HCT116 (cell line): ENCODE results near the gene PTPN20. TPM values are rescaled to one million over a fixed set of nuclear protein-coding genes. Genes with fewer than 3 reads are reported as not detected.
A peak's percentile ranks its signal among the peaks of the same experiment; 100 is the strongest.

Source experiments
- ATAC-seq: fragments of 200-7000 bp; cut with Tn5 transposase; 2 replicates; pipeline ENCODE4 v1.9.1; 2020; ENCODE audit warnings: mild to moderate bottlenecking, moderate library complexity
- BruUV-seq: library from RNA; stranded (reverse); fragments of 400-500 nt; replicated peaks from 2 replicates; lab custom pipeline; 2021; lab: Mats Ljungman, UMichigan
- CTCF ChIA-PET: fragments of 300-600 bp; sonication (Branson Sonifier 250); formaldehyde crosslinking; loops from one replicate; lab custom pipeline; 2021; ENCODE audit warnings: antibody characterized with exemption; lab: Charles Lee
- POLR2A ChIA-PET: fragments of 300-600, 350-600 bp; sonication (Branson Sonifier 250); formaldehyde crosslinking; loops from one replicate; lab custom pipeline; 2021; ENCODE audit warnings: antibody characterized with exemption; lab: Charles Lee
- RAD21 ChIA-PET, 2 experiments: fragments of 300-600 bp; sonication (Branson Sonifier 250); formaldehyde crosslinking; loops; one replicate each; lab custom pipeline; 2023; ENCODE audit warnings: low total read pairs in 2 of 2; ENCODE audit not compliant: uncharacterized antibody in 2 of 2, unreplicated experiment in 2 of 2, low non-redundant PET in 1 of 2; lab: Charles Lee
- DNase-seq: peaks from one replicate; pipeline ENCODE4 v3.0.0-alpha.2; 2010; ENCODE audit warnings: low read depth, low spot score
- H2AFZ ChIP-seq: fragments of 200-600 bp; shearing (Covaris generic), sonication (generic); 2 replicates; pipeline ENCODE4 v1.6.1; 2017; ENCODE audit warnings: low read depth, mixed run types, mixed read lengths, antibody characterized with exemption, low read length; ENCODE audit not compliant: poor library complexity, severe bottlenecking
- H3K27ac ChIP-seq: 2 replicates; pipeline ENCODE4 v1.5.1; 2012; ENCODE audit warnings: low read depth, low read length
- H3K27me3 ChIP-seq: fragments of 200-600 bp; sonication (generic); 2 replicates; pipeline ENCODE4 v1.6.1; 2016; ENCODE audit warnings: mixed run types, low read length, mixed read lengths; ENCODE audit not compliant: insufficient read depth
- H3K36me3 ChIP-seq, 2 experiments: fragments of 200-500 bp in 1 of 2; fragments of 200-600 bp in 1 of 2; sonication (Bioruptor generic) in 1 of 2; sonication (generic) in 1 of 2; 2 replicates each; pipeline versions ENCODE4 v1.5.1 to v1.6.1; 2014 to 2016; ENCODE audit warnings: low read length in 2 of 2, inconsistent platforms in 1 of 2, mixed read lengths in 1 of 2, mixed run types in 1 of 2; ENCODE audit not compliant: insufficient read depth in 2 of 2, control insufficient read depth in 1 of 2
- H3K4me1 ChIP-seq, 2 experiments: fragments of 200-600 bp in 1 of 2; sonication (generic) in 1 of 2; 2 replicates each; pipeline versions ENCODE4 v1.5.1 to v1.6.1; 2012 to 2017; ENCODE audit warnings: low read length in 2 of 2, inconsistent platforms in 1 of 2, mild to moderate bottlenecking in 1 of 2, mixed read lengths in 1 of 2, mixed run types in 1 of 2, moderate library complexity in 1 of 2; ENCODE audit not compliant: insufficient read depth in 2 of 2, control insufficient read depth in 1 of 2
- H3K4me2 ChIP-seq: fragments of 200-600 bp; sonication (generic); 2 replicates; pipeline ENCODE4 v1.6.1; 2017; ENCODE audit warnings: mixed run types, low read length, mixed read lengths
- H3K4me3 ChIP-seq, 2 experiments: fragments of 200-600 bp in 1 of 2; sonication (generic) in 1 of 2; replicated peaks in 1 of 2; 2 replicates each; pipeline ENCODE4 v1.5.1; 2011 to 2016; ENCODE audit warnings: low read length in 2 of 2, control low read depth in 1 of 2, low read depth in 1 of 2, mild to moderate bottlenecking in 1 of 2, mixed read lengths in 1 of 2, mixed run types in 1 of 2
- H3K79me2 ChIP-seq: fragments of 200-600 bp; sonication (generic); 2 replicates; pipeline ENCODE4 v1.6.1; 2017; ENCODE audit warnings: mild to moderate bottlenecking, mixed run types, low read length, moderate library complexity, mixed read lengths; ENCODE audit not compliant: insufficient read depth
- H3K9ac ChIP-seq: fragments of 200-600 bp; sonication (generic); 2 replicates; pipeline ENCODE4 v1.6.1; 2016; ENCODE audit warnings: low read length, mixed read lengths
- H3K9me2 ChIP-seq: fragments of 200-600 bp; sonication (generic), shearing (Covaris generic); 2 replicates; pipeline ENCODE4 v1.6.1; 2017; ENCODE audit warnings: mixed run types, mild to moderate bottlenecking, moderate library complexity; ENCODE audit not compliant: insufficient read depth
- H3K9me3 ChIP-seq, 2 experiments: fragments of 200-500 bp in 1 of 2; fragments of 200-600 bp in 1 of 2; sonication (Bioruptor generic) in 1 of 2; sonication (generic) in 1 of 2; 2 replicates each; pipeline ENCODE4 v1.6.1; 2014 to 2017; ENCODE audit warnings: low read length in 2 of 2, mixed read lengths in 2 of 2, inconsistent platforms in 1 of 2, low read depth in 1 of 2, mild to moderate bottlenecking in 1 of 2, mixed run types in 1 of 2, moderate library complexity in 1 of 2; ENCODE audit not compliant: control insufficient read depth in 1 of 2, insufficient read depth in 1 of 2
- H4K20me1 ChIP-seq: fragments of 200-600 bp; sonication (generic), shearing (Covaris generic); 2 replicates; pipeline ENCODE4 v1.6.1; 2017; ENCODE audit warnings: mixed run types, mild to moderate bottlenecking, moderate library complexity; ENCODE audit not compliant: insufficient read depth
- ATF3 ChIP-seq: IDR thresholded peaks from 2 replicates; pipeline ENCODE4 v1.6.1; 2012
- CBX3 ChIP-seq: IDR thresholded peaks from 2 replicates; pipeline ENCODE4 v1.6.1; 2012; ENCODE audit warnings: low read depth
- CEBPB ChIP-seq: IDR thresholded peaks from 2 replicates; pipeline ENCODE4 v1.6.1; 2012; ENCODE audit warnings: low read depth
- CTCF ChIP-seq, 3 experiments: fragments of 200-600 bp in 1 of 3; sonication (generic) in 1 of 3; IDR thresholded peaks in 2 of 3; conservative IDR thresholded peaks in 1 of 3; 2 replicates each; pipeline ENCODE4 v1.5.1; 2012 to 2017; ENCODE audit warnings: low read depth in 2 of 3, low read length in 2 of 3, antibody characterized with exemption in 1 of 3, borderline replicate concordance in 1 of 3, control low read depth in 1 of 3, mild to moderate bottlenecking in 1 of 3, mixed read lengths in 1 of 3, mixed run types in 1 of 3, moderate library complexity in 1 of 3; ENCODE audit not compliant: insufficient read depth in 1 of 3
- ELF1 ChIP-seq: IDR thresholded peaks from 2 replicates; pipeline ENCODE4 v1.6.1; 2012; ENCODE audit warnings: low read depth, borderline replicate concordance
- EZH2phosphoT487 ChIP-seq: fragments of 200-600 bp; IDR thresholded peaks from 2 replicates; pipeline ENCODE4 v1.6.1; 2018; ENCODE audit warnings: antibody characterized with exemption, borderline replicate concordance
- FOSL1 ChIP-seq: IDR thresholded peaks from 2 replicates; pipeline ENCODE4 v1.6.1; 2012; ENCODE audit warnings: low read depth
- POLR2A ChIP-seq: IDR thresholded peaks from 2 replicates; pipeline ENCODE4 v1.7.0; 2011; ENCODE audit warnings: borderline replicate concordance; ENCODE audit not compliant: insufficient read depth, insufficient read length; ENCODE audit errors: extremely low read depth
- POLR2AphosphoS5 ChIP-seq: IDR thresholded peaks from 2 replicates; pipeline ENCODE4 v1.6.1; 2011; ENCODE audit warnings: mild to moderate bottlenecking, low read depth, low read length, moderate library complexity
- RAD21 ChIP-seq: IDR thresholded peaks from 2 replicates; pipeline ENCODE4 v1.6.1; 2012; ENCODE audit warnings: low read depth, mild to moderate bottlenecking
- REST ChIP-seq: IDR thresholded peaks from 2 replicates; pipeline ENCODE4 v1.6.1; 2012; ENCODE audit warnings: low read depth
- SIN3A ChIP-seq: IDR thresholded peaks from 2 replicates; pipeline ENCODE4 v1.6.1; 2012; ENCODE audit warnings: low read depth
- SP1 ChIP-seq: IDR thresholded peaks from 2 replicates; pipeline ENCODE4 v1.6.1; 2012; ENCODE audit warnings: low read depth
- SRF ChIP-seq: IDR thresholded peaks from 2 replicates; pipeline ENCODE4 v1.6.1; 2012; ENCODE audit warnings: low read depth
- YY1 ChIP-seq: IDR thresholded peaks from 2 replicates; pipeline ENCODE4 v1.6.1; 2011; ENCODE audit warnings: low read length, low read depth, moderate library complexity, mild to moderate bottlenecking; ENCODE audit not compliant: insufficient replicate concordance; ENCODE audit errors: extremely low read depth
- ZFX ChIP-seq: fragments of 450-650 bp; IDR thresholded peaks from 2 replicates; pipeline ENCODE4 v1.6.1; 2017
- intact Hi-C: fragments of 100-400 bp; cut with micrococcal nuclease; formaldehyde crosslinking; loops from 2 replicates; pipeline ENCODE4 v1.10.0; 2022
- total RNA-seq: library from RNA; stranded (reverse); gene quantifications from one replicate; pipeline ENCODE4 v1.2.1, GENCODE V29; 2021; ENCODE audit not compliant: unreplicated experiment

PTPN20 gene
- total RNA-seq, 1 experiment from 2014 or later, result not detected

- ChIA-PET CTCF (interaction anchor here (0.7 to 2.6 kb wide), 6 partner anchors 12 to 1661 kb away, joined by 3 to 9 read pairs (median 4); no protein-coding TSS in a partner anchor), RAD21 (interaction anchor here in 1 of 2 experiments (0.7 kb wide), 1 partner anchor 346 kb away, joined by 3 read pairs; no protein-coding TSS in a partner anchor), POLR2A (interaction anchor here (0.7 kb wide), 1 partner anchor 49 kb away, joined by 3 read pairs; no protein-coding TSS in a partner anchor)
- no peaks in the 10 kb centered on the region for H3K9me2 ChIP-seq
- BruUV-seq, result no TSS peak
- peaks cover 0 to 7% of the 10 kb centered on the region in 2 experiments; a peak in 2 of 4 replicates for H3K4me1 ChIP-seq
- no peaks in the 10 kb centered on the region for H4K20me1 ChIP-seq
- no peaks in the 10 kb centered on the region for H3K79me2 ChIP-seq
- H2AFZ ChIP-seq, result no peak overlapping the region
- no peak overlapping the region for H3K27ac ChIP-seq
- H3K36me3 ChIP-seq, result no peaks in the 10 kb centered on the region
- intact Hi-C loops, result no loop called here
- no peaks in the 10 kb centered on the region for H3K9me3 ChIP-seq
- no peak overlapping the region for H3K9ac ChIP-seq
- H3K4me3 ChIP-seq, result no peak overlapping the region
- DNase-seq (no peak), ATAC-seq (no peak)
- H3K27me3 ChIP-seq, result no peaks in the 10 kb centered on the region
- TF ChIP-seq YY1 (no peak), EZH2phosphoT487 (no peak), CBX3 (no peak), POLR2AphosphoS5 (no peak), CTCF (IDR thresholded peaks at IDR 0.05 in 2 of 3, conservative IDR thresholded peaks at IDR 0.05 in 1 of 3; ENCODE audit: borderline replicate concordance in 1 of 3, insufficient read depth in 1 of 3, low read depth in 2 of 3, low read length in 2 of 3) (peak in 1 of 3 experiments; percentile 9; a peak in 1 of 6 replicates), ZFX (no peak), FOSL1 (no peak), SIN3A (no peak), POLR2A (no peak), SRF (no peak), ATF3 (no peak), REST (no peak), CEBPB (no peak), ELF1 (no peak), RAD21 (peak; percentile 28; the same call in 1 of the 2 replicates), SP1 (no peak)
- H3K4me2 ChIP-seq, result no peak overlapping the region
Observed at GRCh38 chr10:46995234-46995633, 84.0 kb downstream of the PTPN20 start.
